Uterus (tissue), 4 donors: ENCODE results near the gene MASP1. TPM values are rescaled to one million over a fixed set of nuclear protein-coding genes. Genes with fewer than 3 reads are reported as not detected.

ENCODE experiments used
- DNase-seq, 2 donors: peaks; one replicate each; pipeline ENCODE4 v3.0.0-alpha.2; 2019 to 2020
- H3K27ac ChIP-seq, 2 donors: fragments of 200-600 bp; sonication (generic); 1 replicate in 1 of 2; 2 replicates in 1 of 2; pipeline ENCODE4 v1.5.1; 2016 to 2018
- H3K27me3 ChIP-seq, 2 donors: fragments of 200-600 bp; sonication (generic); one replicate each; pipeline ENCODE4 v1.5.1; 2018 to 2019; ENCODE audit warnings: control low read depth in 1 of 2
- H3K36me3 ChIP-seq, 2 donors: fragments of 200-600 bp; sonication (generic); one replicate each; pipeline ENCODE4 v1.5.1; 2019; ENCODE audit warnings: control low read depth in 1 of 2
- H3K4me1 ChIP-seq, 2 donors: fragments of 200-600 bp; sonication (generic); one replicate each; pipeline ENCODE4 v1.5.1; 2018 to 2019; ENCODE audit warnings: control low read depth in 1 of 2
- H3K4me3 ChIP-seq, 2 donors: fragments of 200-600 bp; sonication (generic); 1 replicate in 1 of 2; 2 replicates in 1 of 2; pipeline ENCODE4 v1.5.1; 2018 to 2019; ENCODE audit warnings: mild to moderate bottlenecking in 1 of 2
- H3K9me3 ChIP-seq, 2 donors: fragments of 200-600 bp; sonication (generic); one replicate each; pipeline ENCODE4 v1.5.1; 2019; ENCODE audit warnings: control low read depth in 1 of 2
- CTCF ChIP-seq, 4 experiments: fragments of 200-600 bp in 2 of 4; fragments of 450-650 bp in 2 of 4; sonication (generic) in 2 of 4; IDR thresholded peaks; one replicate each; pipeline ENCODE4 v1.5.1; 2016 to 2019; ENCODE audit warnings: antibody characterized with exemption in 4 of 4, mild to moderate bottlenecking in 2 of 4, moderate library complexity in 1 of 4
- POLR2A ChIP-seq, 2 donors: fragments of 450-650 bp; IDR thresholded peaks; one replicate each; pipeline ENCODE4 v1.6.1; 2016; ENCODE audit warnings: antibody characterized with exemption in 2 of 2, mild to moderate bottlenecking in 1 of 2, moderate library complexity in 1 of 2
- intact Hi-C: fragments of 100-400 bp; cut with DNase I; formaldehyde crosslinking; loops from one replicate; pipeline ENCODE4 v1.15.1; 2023; ENCODE audit warnings: low total_unique reads
- total RNA-seq, 4 donors: library from RNA; depleted of rRNA in 3 of 4; stranded (reverse); fragments of >200 nt in 3 of 4; gene quantifications; one replicate each; pipeline versions ENCODE4 v1.1.0 to v1.2.4, GENCODE V29; 2014 to 2023
- donor health status: DM: yes; HTN: yes; CAD: no.

Gene MASP1
- total RNA-seq, 4 donors from 2014 or later = 25.3 to 121 (median 84.4) TPM

- DNase-seq = no peak
These were observed 24.8 kb downstream of the MASP1 start for GRCh38 chr3:187266691-187267090.

GRCh38 chr3:187265461-187265955 lies 26.0 kb downstream of the MASP1 start:
- peak overlapping the region; percentile 69 to 92 for H3K27ac ChIP-seq
- H3K4me3 ChIP-seq = no peak overlapping the region
- no peaks in the 10 kb centered on the region for H3K36me3 ChIP-seq
- no peak for TF ChIP-seq POLR2A (IDR thresholded peaks at IDR 0.05)
- no peak for TF ChIP-seq CTCF (IDR thresholded peaks at IDR 0.05)
- no peak for DNase-seq
- no peaks in the 10 kb centered on the region for H3K27me3 ChIP-seq
- no peaks in the 10 kb centered on the region for H3K4me1 ChIP-seq
- intact Hi-C loops = no loop called here
- peaks cover 0 to 5% of the 10 kb centered on the region in 2 donors for H3K9me3 ChIP-seq

More at GRCh38 chr3:187266691-187267090, 24.8 kb downstream of the MASP1 start:
- H3K9me3 ChIP-seq = peaks cover 0 to 5% of the 10 kb centered on the region in 2 donors
- no peaks in the 10 kb centered on the region for H3K4me1 ChIP-seq
- H3K36me3 ChIP-seq = no peaks in the 10 kb centered on the region
- no peak overlapping the region for H3K4me3 ChIP-seq
- TF ChIP-seq CTCF (IDR thresholded peaks at IDR 0.05) = no peak
- TF ChIP-seq POLR2A (IDR thresholded peaks at IDR 0.05) = no peak
- peak overlapping the region; percentile 18 to 92 for H3K27ac ChIP-seq
- intact Hi-C loops = no loop called here
- no peaks in the 10 kb centered on the region for H3K27me3 ChIP-seq

- Histone ChIP-seq H3K27ac (peak overlapping the region; percentile 69 to 92), H3K36me3 (no peaks in the 10 kb centered on the region), H3K27me3 (no peaks in the 10 kb centered on the region), H3K9me3 (peaks cover 0 to 5% of the 10 kb centered on the region in 2 donors), H3K4me3 (no peak overlapping the region), H3K4me1 (no peaks in the 10 kb centered on the region)
- intact Hi-C loops = no loop called here
- no peak for TF ChIP-seq CTCF (IDR thresholded peaks at IDR 0.05)
- TF ChIP-seq POLR2A (IDR thresholded peaks at IDR 0.05) = no peak
- DNase-seq = no peak
These were observed 26.6 kb downstream of the MASP1 start for GRCh38 chr3:187264911-187265310.

GRCh38 chr3:187264021-187264420 lies 27.5 kb downstream of the MASP1 start:
- Histone ChIP-seq H3K4me1 (no peaks in the 10 kb centered on the region), H3K27me3 (no peaks in the 10 kb centered on the region), H3K4me3 (no peak overlapping the region), H3K9me3 (no peaks in the 10 kb centered on the region), H3K27ac (peak overlapping the region; percentile 69 to 92), H3K36me3 (no peaks in the 10 kb centered on the region)
- DNase-seq = no peak
- TF ChIP-seq CTCF (IDR thresholded peaks at IDR 0.05) = no peak
- TF ChIP-seq POLR2A (IDR thresholded peaks at IDR 0.05) = no peak
- intact Hi-C loops = no loop called here

- intact Hi-C loops = no loop called here
- Histone ChIP-seq H3K4me1 (no peaks in the 10 kb centered on the region), H3K27ac (peak overlapping the region; percentile 69 to 92), H3K9me3 (no peaks in the 10 kb centered on the region), H3K36me3 (no peaks in the 10 kb centered on the region), H3K27me3 (no peaks in the 10 kb centered on the region), H3K4me3 (no peak overlapping the region)
- TF ChIP-seq POLR2A (IDR thresholded peaks at IDR 0.05) (no peak), CTCF (IDR thresholded peaks at IDR 0.05) (no peak)
- no peak for DNase-seq
These were observed 28.3 kb downstream of the MASP1 start for GRCh38 chr3:187263270-187263669.
